Brain microvascular endothelial cell (primary cell): ENCODE data around the gene BEX3.
A peak's percentile ranks its signal among the peaks of the same experiment; 100 is the strongest.
"Not testable (repeated sequence)": the region's sequence is repeated elsewhere in the genome, so short reads cannot be mapped to it uniquely, and the experiment has no call there.

Experiments used
- DNase-seq: peaks from one replicate; pipeline ENCODE4 v3.0.0-alpha.2; 2020
- H3K27ac ChIP-seq: fragments of 250-450 bp; sonication (Bioruptor Pico); 2 replicates; pipeline ENCODE4 v1.5.1; 2020; ENCODE audit warnings: mild to moderate bottlenecking, moderate library complexity
- H3K27me3 ChIP-seq: fragments of 250-450 bp; sonication (Bioruptor Pico); replicated peaks from 2 replicates; pipeline ENCODE4 v1.5.1; 2020; ENCODE audit warnings: mild to moderate bottlenecking
- H3K36me3 ChIP-seq: fragments of 250-450 bp; sonication (Bioruptor Pico); replicated peaks from 2 replicates; pipeline ENCODE4 v1.5.1; 2020; ENCODE audit warnings: mild to moderate bottlenecking
- H3K4me3 ChIP-seq: 2 replicates; pipeline ENCODE4 v1.5.1; 2011; ENCODE audit warnings: low read depth, mild to moderate bottlenecking, control low read depth, low read length, moderate library complexity
- CTCF ChIP-seq: IDR thresholded peaks from 2 replicates; pipeline ENCODE4 v1.5.1; 2011; ENCODE audit warnings: low read depth, mild to moderate bottlenecking, moderate library complexity, low read length, control low read depth, inconsistent platforms; ENCODE audit errors: missing control alignments
- in situ Hi-C: cut with HindIII; loops from 2 replicates; pipeline ENCODE4 v1.10.0; 2017; ENCODE audit warnings: low sequenced_read_pairs, low pct_ligation_motif_present

BEX3 gene

GRCh38 chrX:103344606-103345005, 31.7 kb upstream of the BEX3 start:
- no peak overlapping the region for H3K4me3 ChIP-seq
- in situ Hi-C loops: no loop called here

GRCh38 chrX:103347682-103348397, 28.5 kb upstream of the BEX3 start:
- in situ Hi-C loops: no loop called here
- TF ChIP-seq CTCF: no peak
- Histone ChIP-seq H3K36me3 (no peaks in the 10 kb centered on the region), H3K27me3 (no peaks in the 10 kb centered on the region), H3K4me3 (no peak overlapping the region), H3K27ac (no peak overlapping the region)
- no peak for DNase-seq

More at GRCh38 chrX:103344606-103345005, 31.7 kb upstream of the BEX3 start:
- Histone ChIP-seq H3K27me3 (no peaks in the 10 kb centered on the region), H3K36me3 (no peaks in the 10 kb centered on the region), H3K27ac (no peak overlapping the region)
- DNase-seq: no peak
- no peak for TF ChIP-seq CTCF

GRCh38 chrX:103356130-103356798, 20.1 kb upstream of the BEX3 start, which contains the start of gene TCEAL9:
Gene TCEAL9 (plus strand): TSS chrX:103356506. CDS start chrX:103357685, 1,179 bp downstream.
- H3K4me3 ChIP-seq: peak within 1 kb of the TSS; percentile 69
- in situ Hi-C loops: no loop called here
- H3K27ac ChIP-seq: peak within 1 kb of the TSS; percentile 93
- no peak for TF ChIP-seq CTCF
- H3K27me3 ChIP-seq: no peaks in the 10 kb centered on the region
- H3K36me3 ChIP-seq: no peaks in the 10 kb centered on the region
- peak; percentile 65 for DNase-seq

GRCh38 chrX:103356858-103357257, 19.5 kb upstream of the BEX3 start:
- H3K36me3 ChIP-seq: no peaks in the 10 kb centered on the region
- no peak for TF ChIP-seq CTCF
- DNase-seq: no peak
- peak overlapping the region; percentile 69 for H3K4me3 ChIP-seq
- peak overlapping the region; percentile 93 for H3K27ac ChIP-seq
- in situ Hi-C loops: no loop called here
- no peaks in the 10 kb centered on the region for H3K27me3 ChIP-seq

GRCh38 chrX:103357871-103358270, 18.5 kb upstream of the BEX3 start:
- no peak for TF ChIP-seq CTCF
- Histone ChIP-seq H3K27ac (no peak overlapping the region), H3K4me3 (peak overlapping the region; percentile 69), H3K27me3 (no peaks in the 10 kb centered on the region), H3K36me3 (no peaks in the 10 kb centered on the region)
- in situ Hi-C loops: no loop called here
- DNase-seq: no peak

GRCh38 chrX:103359605-103360004, 16.7 kb upstream of the BEX3 start:
- H3K36me3 ChIP-seq, DNase-seq, H3K27ac ChIP-seq, H3K27me3 ChIP-seq, H3K4me3 ChIP-seq, in situ Hi-C loops: not testable (repeated sequence)
